ENCODE measurements around the gene RPTOR.

DNA sequence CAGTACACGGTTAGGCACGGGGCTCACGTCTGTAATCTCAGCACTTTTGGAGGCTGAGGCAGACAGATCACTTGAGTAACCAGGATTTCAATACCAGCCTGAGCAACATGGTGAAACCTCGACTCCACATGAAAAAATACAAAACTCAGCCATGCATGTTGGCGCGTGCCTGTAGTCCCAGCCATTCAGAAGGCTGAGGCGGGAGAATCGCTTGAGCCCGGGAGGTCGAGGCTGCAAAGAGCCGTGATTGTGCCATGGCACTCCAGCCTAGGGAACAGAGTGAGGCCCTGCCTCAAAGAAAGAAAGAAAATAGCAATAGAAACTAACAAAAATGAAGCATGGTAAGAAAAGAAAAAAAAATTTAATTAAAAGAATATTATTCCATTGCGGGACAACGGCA lies 319.0 kb downstream of the RPTOR start:
- TF ChIP-seq POLR2AphosphoS5 (IDR thresholded peaks at IDR 0.05; ENCODE audit: borderline replicate concordance, low read depth, low read length) (no peak), EZH2 (IDR thresholded peaks at IDR 0.05) (no peak)
